ENCODE measurements around the gene ENAH. TPM values are rescaled to one million over a fixed set of nuclear protein-coding genes. Genes with fewer than 3 reads are reported as not detected.

The ENAH gene
- polyA plus RNA-seq, 1 donor (not counting 4 experiments of a cell fraction or from before 2014, with no cell fraction given) = 61.0 TPM

DNA sequence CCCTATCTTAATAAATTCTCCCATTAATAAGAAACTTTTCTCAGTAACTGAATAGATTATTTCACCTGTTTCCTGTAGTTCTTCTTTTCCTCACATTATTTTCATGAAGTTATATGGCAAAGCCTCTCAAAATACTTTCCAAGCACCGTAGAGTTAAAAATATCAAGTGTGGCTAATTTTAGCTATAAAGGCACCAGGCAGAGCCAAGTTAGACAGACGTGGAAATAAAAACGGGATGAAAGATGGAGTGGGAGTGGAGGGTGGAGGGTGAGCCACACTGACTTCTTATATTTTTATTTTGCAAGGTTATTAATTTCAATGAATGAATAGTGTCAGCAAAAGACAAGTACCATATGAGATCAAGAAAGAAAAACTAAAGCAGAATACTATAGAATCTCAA lies 71.7 kb downstream of the ENAH start:
- no peaks in the 10 kb centered on the region for H4K20me1 ChIP-seq (ENCODE audit: control insufficient read depth, extremely low read depth, insufficient read depth, low read length)
- no peak overlapping the region for H3K27ac ChIP-seq (ENCODE audit: control insufficient read depth, insufficient read depth, low read length)
- dilution Hi-C loops (cut with MboI; ENCODE audit: extremely low pct_ligation_motif_present, low sequenced_read_pairs) = no loop called here
- H3K4me3 ChIP-seq (ENCODE audit: control insufficient read depth in 2 of 3, extremely low read depth in 1 of 3, insufficient read depth in 2 of 3, low read depth in 1 of 3, low read length in 3 of 3) = no peak overlapping the region
- H2AFZ ChIP-seq (ENCODE audit: control insufficient read depth, low read length) = no peak overlapping the region
- H3K9ac ChIP-seq (ENCODE audit: control insufficient read depth, extremely low read depth, insufficient read depth, low read length) = no peak overlapping the region
- no peak overlapping the region for H3K4me2 ChIP-seq (ENCODE audit: control insufficient read depth, extremely low read depth, insufficient read depth, low read depth, low read length)
- peaks cover 7% of the 10 kb centered on the region for H3K79me2 ChIP-seq (ENCODE audit: control insufficient read depth, insufficient read depth, low read length)
- H3K9me1 ChIP-seq (ENCODE audit: control insufficient read depth, extremely low read depth, insufficient read depth, low read length) = no peaks in the 10 kb centered on the region
- no peaks in the 10 kb centered on the region for H3K27me3 ChIP-seq (ENCODE audit: control insufficient read depth, extremely low read depth, insufficient read depth, low read length)
- TF ChIP-seq, protein P1, sequence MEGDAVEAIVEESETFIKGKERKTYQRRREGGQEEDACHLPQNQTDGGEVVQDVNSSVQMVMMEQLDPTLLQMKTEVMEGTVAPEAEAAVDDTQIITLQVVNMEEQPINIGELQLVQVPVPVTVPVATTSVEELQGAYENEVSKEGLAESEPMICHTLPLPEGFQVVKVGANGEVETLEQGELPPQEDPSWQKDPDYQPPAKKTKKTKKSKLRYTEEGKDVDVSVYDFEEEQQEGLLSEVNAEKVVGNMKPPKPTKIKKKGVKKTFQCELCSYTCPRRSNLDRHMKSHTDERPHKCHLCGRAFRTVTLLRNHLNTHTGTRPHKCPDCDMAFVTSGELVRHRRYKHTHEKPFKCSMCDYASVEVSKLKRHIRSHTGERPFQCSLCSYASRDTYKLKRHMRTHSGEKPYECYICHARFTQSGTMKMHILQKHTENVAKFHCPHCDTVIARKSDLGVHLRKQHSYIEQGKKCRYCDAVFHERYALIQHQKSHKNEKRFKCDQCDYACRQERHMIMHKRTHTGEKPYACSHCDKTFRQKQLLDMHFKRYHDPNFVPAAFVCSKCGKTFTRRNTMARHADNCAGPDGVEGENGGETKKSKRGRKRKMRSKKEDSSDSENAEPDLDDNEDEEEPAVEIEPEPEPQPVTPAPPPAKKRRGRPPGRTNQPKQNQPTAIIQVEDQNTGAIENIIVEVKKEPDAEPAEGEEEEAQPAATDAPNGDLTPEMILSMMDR (optimal IDR thresholded peaks at IDR 0.05 in 1 of 3, IDR thresholded peaks at IDR 0.05 in 1 of 3, conservative IDR thresholded peaks at IDR 0.05 in 1 of 3; ENCODE audit: extremely low read depth in 1 of 3, insufficient read depth in 2 of 3, low read length in 3 of 3) = no peak
- no peak for TF ChIP-seq EZH2 (IDR thresholded peaks at IDR 0.05; ENCODE audit: low read length)
- no peaks in the 10 kb centered on the region for H3K9me3 ChIP-seq (ENCODE audit: control insufficient read depth, low read depth, low read length)
- DNase-seq (ENCODE audit: low read depth, low spot score) = no peak
- H3K4me1 ChIP-seq (ENCODE audit: control insufficient read depth, extremely low read depth, insufficient read depth, low read length) = no peaks in the 10 kb centered on the region
- H3K36me3 ChIP-seq (ENCODE audit: control insufficient read depth in 2 of 2, extremely low read depth in 1 of 2, insufficient read depth in 2 of 2, low read length in 2 of 2) = peaks cover 0 to 6% of the 10 kb centered on the region in 2 experiments
- no peak for FAIRE-seq

DNA sequence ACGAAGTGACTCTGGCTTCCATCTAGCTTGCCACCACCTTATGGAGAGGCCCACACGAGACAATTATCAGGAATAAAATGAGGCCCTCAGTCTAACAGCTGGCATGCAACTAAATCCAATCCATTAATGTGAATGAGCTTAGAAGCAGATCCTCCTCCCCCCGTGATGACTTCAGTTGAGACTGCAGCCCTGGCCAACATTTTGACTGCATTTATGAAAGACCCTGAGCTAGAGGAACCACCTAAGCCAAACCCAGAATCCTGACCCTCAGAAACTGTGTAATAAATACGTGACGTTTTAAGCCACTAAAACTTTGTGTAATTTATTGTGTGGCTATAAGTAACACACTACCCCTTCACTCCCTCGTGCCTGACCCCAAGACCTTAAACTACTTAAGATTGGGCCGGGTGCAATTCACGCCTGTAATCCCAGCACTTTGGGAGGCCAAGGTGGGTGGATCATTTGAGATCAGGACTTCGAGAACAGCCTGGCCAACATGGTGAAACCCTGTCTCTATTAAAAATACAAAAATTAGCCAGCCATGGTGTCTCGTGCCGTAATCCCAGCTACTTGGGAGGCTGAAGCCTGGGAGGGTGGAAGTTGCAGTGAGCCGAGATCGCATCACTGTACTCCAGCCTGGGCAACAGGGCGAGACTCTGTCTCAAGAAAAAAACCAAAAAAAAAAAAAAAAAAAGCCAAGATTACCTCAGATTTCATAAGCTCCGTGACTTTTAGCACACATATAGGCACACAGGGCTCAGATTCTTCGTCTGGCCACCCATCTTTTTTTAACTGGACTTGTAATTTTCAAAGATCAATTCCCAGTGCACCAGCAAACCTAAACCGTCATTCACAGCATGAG lies 72.5 kb downstream of the ENAH start:
- H3K79me2 ChIP-seq (ENCODE audit: control insufficient read depth, insufficient read depth, low read length) = peaks cover 7% of the 10 kb centered on the region
- TF ChIP-seq, protein P1 (optimal IDR thresholded peaks at IDR 0.05 in 1 of 3, IDR thresholded peaks at IDR 0.05 in 1 of 3, conservative IDR thresholded peaks at IDR 0.05 in 1 of 3; ENCODE audit: extremely low read depth in 1 of 3, insufficient read depth in 2 of 3, low read length in 3 of 3) = no peak
- no peak for TF ChIP-seq EZH2 (IDR thresholded peaks at IDR 0.05; ENCODE audit: low read length)
- FAIRE-seq = no peak

More for the DNA sequence above, 72.5 kb downstream of the ENAH start:
- Histone ChIP-seq H3K4me2 (ENCODE audit: control insufficient read depth, extremely low read depth, insufficient read depth, low read depth, low read length) (no peak overlapping the region), H3K9me3 (ENCODE audit: control insufficient read depth, low read depth, low read length) (no peaks in the 10 kb centered on the region), H3K9me1 (ENCODE audit: control insufficient read depth, extremely low read depth, insufficient read depth, low read length) (no peaks in the 10 kb centered on the region), H3K27ac (ENCODE audit: control insufficient read depth, insufficient read depth, low read length) (no peak overlapping the region), H3K36me3 (ENCODE audit: control insufficient read depth in 2 of 2, extremely low read depth in 1 of 2, insufficient read depth in 2 of 2, low read length in 2 of 2) (peaks cover 0 to 6% of the 10 kb centered on the region in 2 experiments), H3K4me1 (ENCODE audit: control insufficient read depth, extremely low read depth, insufficient read depth, low read length) (no peaks in the 10 kb centered on the region), H3K4me3 (ENCODE audit: control insufficient read depth in 2 of 3, extremely low read depth in 1 of 3, insufficient read depth in 2 of 3, low read depth in 1 of 3, low read length in 3 of 3) (no peak overlapping the region), H4K20me1 (ENCODE audit: control insufficient read depth, extremely low read depth, insufficient read depth, low read length) (no peaks in the 10 kb centered on the region), H3K9ac (ENCODE audit: control insufficient read depth, extremely low read depth, insufficient read depth, low read length) (no peak overlapping the region), H3K27me3 (ENCODE audit: control insufficient read depth, extremely low read depth, insufficient read depth, low read length) (no peaks in the 10 kb centered on the region), H2AFZ (ENCODE audit: control insufficient read depth, low read length) (no peak overlapping the region)
- no peak for DNase-seq (ENCODE audit: low read depth, low spot score)
- dilution Hi-C loops (cut with MboI; ENCODE audit: extremely low pct_ligation_motif_present, low sequenced_read_pairs) = no loop called here
